Caco-2 (cell line): ENCODE measurements around the gene DLX5. TPM values are rescaled to one million over a fixed set of nuclear protein-coding genes. Genes with fewer than 3 reads are reported as not detected.

Experiments used
- BruUV-seq: library from RNA; stranded (reverse); fragments of 400-500 nt; replicated peaks from 2 replicates; lab custom pipeline; 2021; lab: Mats Ljungman, UMichigan
- CTCF ChIA-PET: fragments of 300-600 bp; sonication (Branson Sonifier 250); formaldehyde crosslinking; loops from one replicate; lab custom pipeline; 2022; ENCODE audit warnings: antibody characterized with exemption; lab: Charles Lee
- POLR2A ChIA-PET: fragments of 300-600 bp; sonication (Branson Sonifier 250); formaldehyde crosslinking; loops from one replicate; lab custom pipeline; 2022; ENCODE audit warnings: antibody characterized with exemption; lab: Charles Lee
- DNase-seq, 2 experiments: peaks; one replicate each; pipeline versions ENCODE4 v3.0.0 to v3.0.0-alpha.2; 2020 to 2022
- H3K27me3 ChIP-seq: replicated peaks from 2 replicates; pipeline ENCODE4 v1.6.0; 2011; ENCODE audit warnings: low read length; ENCODE audit not compliant: control insufficient read depth, insufficient read depth
- H3K36me3 ChIP-seq: 2 replicates; pipeline ENCODE4 v1.5.1; 2011; ENCODE audit warnings: low read length; ENCODE audit not compliant: control insufficient read depth, insufficient read depth
- H3K4me1 ChIP-seq: fragments of 250-450 bp; sonication (Bioruptor Pico); 2 replicates; pipeline ENCODE4 v1.5.1; 2020; ENCODE audit warnings: mild to moderate bottlenecking
- H3K4me3 ChIP-seq: 2 replicates; pipeline ENCODE4 v1.5.1; 2011; ENCODE audit warnings: low read depth, mild to moderate bottlenecking, control low read depth, low read length
- H3K9me3 ChIP-seq: fragments of 250-450 bp; sonication (Bioruptor Pico); 2 replicates; pipeline ENCODE4 v1.5.1; 2020; ENCODE audit warnings: mild to moderate bottlenecking, moderate library complexity
- H3K27ac Mint-ChIP-seq: one replicate; pipeline ENCODE4 v1.8.0; 2022; ENCODE audit warnings: mixed read lengths; ENCODE audit not compliant: unreplicated experiment
- H3K27me3 Mint-ChIP-seq: one replicate; pipeline ENCODE4 v1.8.0; 2022; ENCODE audit warnings: mixed read lengths; ENCODE audit not compliant: insufficient read depth, unreplicated experiment
- H3K36me3 Mint-ChIP-seq: one replicate; pipeline ENCODE4 v1.8.0; 2022; ENCODE audit warnings: mild to moderate bottlenecking, mixed read lengths; ENCODE audit not compliant: insufficient read depth, unreplicated experiment
- H3K4me1 Mint-ChIP-seq: one replicate; pipeline ENCODE4 v1.8.0; 2022; ENCODE audit warnings: low read depth, mixed read lengths; ENCODE audit not compliant: unreplicated experiment
- H3K4me3 Mint-ChIP-seq: one replicate; pipeline ENCODE4 v1.8.0; 2022; ENCODE audit warnings: mild to moderate bottlenecking, moderate library complexity, mixed read lengths; ENCODE audit not compliant: unreplicated experiment
- H3K9me3 Mint-ChIP-seq: one replicate; pipeline ENCODE4 v1.8.0; 2022; ENCODE audit warnings: mixed read lengths; ENCODE audit not compliant: unreplicated experiment
- intact Hi-C: fragments of 100-400 bp; cut with micrococcal nuclease; formaldehyde crosslinking; loops from one replicate; pipeline ENCODE4 v1.10.0; 2022; ENCODE audit not compliant: unreplicated experiment
- total RNA-seq: library from RNA; stranded (reverse); gene quantifications from 2 replicates; pipeline ENCODE4 v1.2.3, GENCODE V29; 2022
- TF ChIP-seq, protein P1 (sequence below), 2 experiments: fragments of 200-600 bp in 1 of 2; IDR thresholded peaks; 1 replicate in 1 of 2; 2 replicates in 1 of 2; pipeline versions ENCODE4 v1.5.1 to v1.8.0; 2011 to 2022; ENCODE audit warnings: antibody characterized with exemption in 1 of 2, control low read depth in 1 of 2, inconsistent platforms in 1 of 2, low read depth in 1 of 2, low read length in 1 of 2, mild to moderate bottlenecking in 1 of 2, moderate library complexity in 1 of 2; ENCODE audit not compliant: insufficient read depth in 1 of 2, severe bottlenecking in 1 of 2, unreplicated experiment in 1 of 2

DLX5 gene
- total RNA-seq, 1 experiment from 2014 or later, result not detected

DNA sequence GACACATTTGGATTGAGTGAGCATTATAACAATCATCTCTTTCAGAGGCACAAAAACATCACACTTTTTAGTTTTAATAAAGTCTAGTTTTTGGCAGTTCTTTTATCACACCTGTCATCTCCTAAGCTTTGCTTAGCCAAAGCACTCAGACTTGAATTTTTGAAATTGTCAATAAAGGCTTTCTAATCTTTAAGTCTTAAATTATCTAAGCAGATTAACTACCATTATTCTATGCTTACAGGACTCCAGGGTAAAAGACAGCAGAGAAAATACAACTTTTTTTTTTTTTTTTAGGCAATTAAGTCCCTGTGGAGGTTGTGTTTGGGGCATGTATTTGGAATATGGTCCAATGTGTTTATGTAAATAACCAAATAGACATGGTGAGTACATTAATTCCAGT is 36.9 kb downstream of the DLX5 start:
- CTCF ChIA-PET, result no interaction called here

DNA sequence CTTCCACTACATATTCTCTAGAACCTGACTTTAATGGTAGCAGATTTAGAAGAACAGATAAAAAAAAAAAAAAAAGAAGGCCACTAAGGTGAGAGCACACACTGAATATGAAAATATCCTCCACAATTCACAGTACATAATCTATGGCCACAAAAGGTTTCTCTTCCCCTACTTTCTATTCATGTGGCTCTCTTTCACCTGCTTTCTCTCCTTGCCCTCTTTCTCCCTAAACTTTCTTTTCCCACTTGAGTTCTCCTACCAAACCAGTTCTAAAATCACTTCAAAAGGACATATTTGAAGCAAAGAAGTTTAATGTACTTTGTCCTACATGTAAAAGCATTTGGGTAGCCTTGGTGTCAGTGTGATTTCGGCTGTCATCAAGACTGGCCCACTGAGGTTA is 37.7 kb downstream of the DLX5 start:
- no peaks in the 10 kb centered on the region for H3K4me1 ChIP-seq
- Mint-ChIP-seq H3K27ac (no peak overlapping the region), H3K4me1 (no peaks in the 10 kb centered on the region), H3K27me3 (no peaks in the 10 kb centered on the region), H3K4me3 (no peak overlapping the region), H3K9me3 (no peaks in the 10 kb centered on the region), H3K36me3 (no peaks in the 10 kb centered on the region)
- no peaks in the 10 kb centered on the region for H3K27me3 ChIP-seq
- H3K36me3 ChIP-seq, result no peaks in the 10 kb centered on the region
- ChIA-PET POLR2A (no interaction called here), CTCF (no interaction called here)
- H3K4me3 ChIP-seq, result no peak overlapping the region
- intact Hi-C loops, result no loop called here
- BruUV-seq, result no TSS peak
- no peaks in the 10 kb centered on the region for H3K9me3 ChIP-seq
- DNase-seq, result no peak
- TF ChIP-seq, protein P1, sequence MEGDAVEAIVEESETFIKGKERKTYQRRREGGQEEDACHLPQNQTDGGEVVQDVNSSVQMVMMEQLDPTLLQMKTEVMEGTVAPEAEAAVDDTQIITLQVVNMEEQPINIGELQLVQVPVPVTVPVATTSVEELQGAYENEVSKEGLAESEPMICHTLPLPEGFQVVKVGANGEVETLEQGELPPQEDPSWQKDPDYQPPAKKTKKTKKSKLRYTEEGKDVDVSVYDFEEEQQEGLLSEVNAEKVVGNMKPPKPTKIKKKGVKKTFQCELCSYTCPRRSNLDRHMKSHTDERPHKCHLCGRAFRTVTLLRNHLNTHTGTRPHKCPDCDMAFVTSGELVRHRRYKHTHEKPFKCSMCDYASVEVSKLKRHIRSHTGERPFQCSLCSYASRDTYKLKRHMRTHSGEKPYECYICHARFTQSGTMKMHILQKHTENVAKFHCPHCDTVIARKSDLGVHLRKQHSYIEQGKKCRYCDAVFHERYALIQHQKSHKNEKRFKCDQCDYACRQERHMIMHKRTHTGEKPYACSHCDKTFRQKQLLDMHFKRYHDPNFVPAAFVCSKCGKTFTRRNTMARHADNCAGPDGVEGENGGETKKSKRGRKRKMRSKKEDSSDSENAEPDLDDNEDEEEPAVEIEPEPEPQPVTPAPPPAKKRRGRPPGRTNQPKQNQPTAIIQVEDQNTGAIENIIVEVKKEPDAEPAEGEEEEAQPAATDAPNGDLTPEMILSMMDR (IDR thresholded peaks at IDR 0.05; ENCODE audit: insufficient read depth in 1 of 2, low read depth in 1 of 2, low read length in 1 of 2, severe bottlenecking in 1 of 2, unreplicated experiment in 1 of 2), result no peak

More for the DNA sequence above, 36.9 kb downstream of the DLX5 start:
- H3K9me3 ChIP-seq, result no peaks in the 10 kb centered on the region
- no TSS peak for BruUV-seq
- no peak overlapping the region for H3K4me3 Mint-ChIP-seq
- no peaks in the 10 kb centered on the region for H3K36me3 ChIP-seq
- intact Hi-C loops, result no loop called here
- TF ChIP-seq, protein P1 (IDR thresholded peaks at IDR 0.05; ENCODE audit: insufficient read depth in 1 of 2, low read depth in 1 of 2, low read length in 1 of 2, severe bottlenecking in 1 of 2, unreplicated experiment in 1 of 2), result no peak
- no peaks in the 10 kb centered on the region for H3K9me3 Mint-ChIP-seq
- POLR2A ChIA-PET, result no interaction called here
- H3K27ac Mint-ChIP-seq, result no peak overlapping the region
- no peak for DNase-seq
- no peak overlapping the region for H3K4me3 ChIP-seq
- H3K27me3 Mint-ChIP-seq, result no peaks in the 10 kb centered on the region
- H3K36me3 Mint-ChIP-seq, result no peaks in the 10 kb centered on the region
- no peaks in the 10 kb centered on the region for H3K4me1 ChIP-seq
- H3K4me1 Mint-ChIP-seq, result no peaks in the 10 kb centered on the region
- H3K27me3 ChIP-seq, result no peaks in the 10 kb centered on the region

DNA sequence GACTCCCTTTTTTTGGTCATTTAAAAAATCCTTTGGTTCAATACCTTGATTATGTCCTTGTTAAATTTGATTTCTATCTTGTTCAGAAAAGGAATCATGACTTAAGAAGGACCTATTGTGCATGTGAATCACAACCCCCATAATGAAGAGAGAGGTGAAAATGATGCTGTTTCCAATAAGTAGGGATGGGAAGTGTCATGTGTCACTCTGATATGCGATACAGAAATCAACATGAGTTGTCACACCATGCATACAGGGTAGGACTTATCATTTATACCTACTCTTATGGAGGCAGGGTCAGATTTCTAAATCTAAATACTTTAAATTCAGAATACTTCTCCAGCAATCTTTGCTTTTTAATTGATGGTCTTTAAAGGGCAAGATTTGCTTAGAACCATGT is 38.6 kb downstream of the DLX5 start:
- no peaks in the 10 kb centered on the region for H3K27me3 ChIP-seq
- BruUV-seq, result no TSS peak

More for the DNA sequence above, 38.6 kb downstream of the DLX5 start:
- ChIA-PET CTCF (no interaction called here), POLR2A (no interaction called here)
- no peaks in the 10 kb centered on the region for H3K36me3 Mint-ChIP-seq
- Histone ChIP-seq H3K4me3 (no peak overlapping the region), H3K9me3 (no peaks in the 10 kb centered on the region), H3K4me1 (no peaks in the 10 kb centered on the region), H3K36me3 (no peaks in the 10 kb centered on the region)
- H3K4me1 Mint-ChIP-seq, result no peaks in the 10 kb centered on the region
- no peaks in the 10 kb centered on the region for H3K9me3 Mint-ChIP-seq
- TF ChIP-seq, protein P1 (IDR thresholded peaks at IDR 0.05; ENCODE audit: insufficient read depth in 1 of 2, low read depth in 1 of 2, low read length in 1 of 2, severe bottlenecking in 1 of 2, unreplicated experiment in 1 of 2), result no peak
- no peaks in the 10 kb centered on the region for H3K27me3 Mint-ChIP-seq
- no peak overlapping the region for H3K4me3 Mint-ChIP-seq
- no peak for DNase-seq
- intact Hi-C loops, result no loop called here
- no peak overlapping the region for H3K27ac Mint-ChIP-seq
